ENCODE data around the gene GRM3.

DNA sequence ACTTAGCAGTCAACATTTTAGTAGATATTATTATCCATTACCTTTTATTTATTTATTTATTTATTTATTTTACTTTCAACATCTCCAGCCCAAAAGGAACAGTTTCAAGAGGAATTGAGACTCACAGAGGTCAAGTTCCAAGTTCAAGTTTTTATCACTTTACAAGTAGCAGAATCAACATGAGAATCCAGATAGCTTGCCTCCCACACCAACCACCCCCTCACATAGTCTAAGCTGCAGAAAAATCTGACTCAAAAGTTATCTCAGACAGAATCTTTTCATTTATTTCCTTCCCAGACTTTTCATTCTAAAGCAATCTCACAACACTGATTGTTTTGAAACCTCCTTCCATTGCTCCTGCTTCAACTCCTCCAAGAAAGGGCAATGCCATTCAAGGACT lies 129.6 kb downstream of the GRM3 start:
- no peak for TF ChIP-seq MAZ (IDR thresholded peaks at IDR 0.05; ENCODE audit: borderline replicate concordance, low read depth, low read length)
- TF ChIP-seq POLR2A (IDR thresholded peaks at IDR 0.05; ENCODE audit: low read depth, low read length): no peak
- no peak for TF ChIP-seq CTCF (conservative IDR thresholded peaks at IDR 0.05; ENCODE audit: low read depth, low read length)
- TF ChIP-seq CEBPB (IDR thresholded peaks at IDR 0.05; ENCODE audit: low read depth, low read length): no peak
- TF ChIP-seq, protein P1, sequence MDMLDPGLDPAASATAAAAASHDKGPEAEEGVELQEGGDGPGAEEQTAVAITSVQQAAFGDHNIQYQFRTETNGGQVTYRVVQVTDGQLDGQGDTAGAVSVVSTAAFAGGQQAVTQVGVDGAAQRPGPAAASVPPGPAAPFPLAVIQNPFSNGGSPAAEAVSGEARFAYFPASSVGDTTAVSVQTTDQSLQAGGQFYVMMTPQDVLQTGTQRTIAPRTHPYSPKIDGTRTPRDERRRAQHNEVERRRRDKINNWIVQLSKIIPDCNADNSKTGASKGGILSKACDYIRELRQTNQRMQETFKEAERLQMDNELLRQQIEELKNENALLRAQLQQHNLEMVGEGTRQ (IDR thresholded peaks at IDR 0.05; ENCODE audit: low read depth, low read length): no peak
